NCI-H2196 treated with DMSO at 0.1 percent for 48 hours (cell line): ENCODE results near the gene TLE2.

Experiments
- DNase-seq: peaks from one replicate; lab custom pipeline; 2025; ENCODE audit not compliant: unreplicated experiment; lab: John Stamatoyannopoulos, UW

Gene TLE2

GRCh38 chr19:3029065-3029923 lies at the start of gene TLE2:
TLE2 (minus strand) TSS chr19:3029280; CDS start chr19:3028904, 376 bp downstream.
- DNase-seq, result no peak

- DNase-seq, result peak; percentile 27
Measured at GRCh38 chr19:3075605-3076431, 46.7 kb upstream of the TLE2 start.

- no peak for DNase-seq
Measured at GRCh38 chr19:3073931-3074595, 45.0 kb upstream of the TLE2 start.

GRCh38 chr19:3073159-3073563 lies 44.1 kb upstream of the TLE2 start:
- DNase-seq, result peak; percentile 88

GRCh38 chr19:3071768-3072167 lies 42.7 kb upstream of the TLE2 start:
- no peak for DNase-seq

GRCh38 chr19:3068071-3068470 lies 39.0 kb upstream of the TLE2 start:
- no peak for DNase-seq

- no peak for DNase-seq
Measured at GRCh38 chr19:3067563-3067962, 38.5 kb upstream of the TLE2 start.

- no peak for DNase-seq
Measured at GRCh38 chr19:3066482-3067049, 37.5 kb upstream of the TLE2 start.

GRCh38 chr19:3065675-3066357 lies 36.7 kb upstream of the TLE2 start:
- peak; percentile 73 for DNase-seq

GRCh38 chr19:3064011-3064330 lies 34.9 kb upstream of the TLE2 start:
- no peak for DNase-seq

GRCh38 chr19:3062165-3063105 lies 33.4 kb upstream of the TLE2 start, which contains the start of gene TLE5:
TLE5 (minus strand) TSS chr19:3062495; CDS start chr19:3062200, 295 bp downstream.
- peak; percentile 50 for DNase-seq

GRCh38 chr19:3061182-3062161 lies 32.4 kb upstream of the TLE2 start:
- DNase-seq, result no peak

- no peak for DNase-seq
Measured at GRCh38 chr19:3060857-3061181, 31.7 kb upstream of the TLE2 start.

- no peak for DNase-seq
Measured at GRCh38 chr19:3059653-3060052, 30.6 kb upstream of the TLE2 start.

- no peak for DNase-seq
Measured at GRCh38 chr19:3058821-3059314, 29.8 kb upstream of the TLE2 start.

- DNase-seq, result no peak
Measured at GRCh38 chr19:3058009-3058820, 29.1 kb upstream of the TLE2 start.

- DNase-seq, result peak; percentile 85
Measured at GRCh38 chr19:3057275-3057714, 28.2 kb upstream of the TLE2 start.
